ENCODE data around the gene TUT7.

TUT7 gene

DNA sequence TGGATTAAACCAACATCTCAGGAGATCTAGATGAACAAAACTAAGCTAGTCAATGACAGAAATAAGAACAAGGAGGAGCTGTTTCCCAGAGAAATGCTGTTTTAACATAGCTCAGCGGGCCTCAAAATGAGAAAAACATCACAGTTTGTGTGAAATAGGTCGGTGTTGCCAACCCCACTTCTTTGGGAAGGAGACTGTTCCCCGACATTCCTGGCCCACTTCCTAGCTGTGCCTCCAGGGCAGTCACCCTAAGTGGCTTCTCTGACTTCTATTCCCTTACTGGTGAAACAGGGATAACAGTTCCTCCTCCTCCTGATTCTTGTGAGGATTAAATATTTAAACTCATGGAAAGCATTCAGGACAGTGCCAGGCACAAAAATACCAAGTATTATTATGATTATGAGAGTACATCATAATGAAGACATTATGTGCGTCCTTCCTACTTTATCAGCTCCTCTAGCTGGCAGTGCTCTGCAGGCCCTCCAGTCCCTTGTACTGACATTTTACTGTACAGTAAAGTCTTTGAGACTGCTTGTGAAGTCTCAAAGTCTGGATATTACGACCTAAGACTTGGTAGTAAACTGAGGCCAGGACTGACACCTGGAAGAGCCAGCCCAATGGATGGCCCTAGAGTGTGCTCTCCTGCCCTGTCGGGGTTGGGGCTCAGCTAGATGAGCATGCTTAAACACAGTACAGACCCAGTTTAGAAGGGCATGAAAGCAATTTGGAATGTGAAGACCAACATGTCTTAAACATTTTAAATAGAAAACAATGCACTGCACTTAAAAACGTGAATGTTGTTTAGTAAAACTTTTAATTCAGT, 79.2 kb downstream of the TUT7 start:
- TF ChIP-seq PKNOX1 (IDR thresholded peaks at IDR 0.05) (no peak), NFRKB (IDR thresholded peaks at IDR 0.05) (no peak), SUZ12 (IDR thresholded peaks at IDR 0.05) (no peak), HDGF (IDR thresholded peaks at IDR 0.05; ENCODE audit: borderline replicate concordance) (no peak), FOXM1 (IDR thresholded peaks at IDR 0.05; ENCODE audit: borderline replicate concordance) (no peak), TARDBP (IDR thresholded peaks at IDR 0.05) (no peak), LEF1 (IDR thresholded peaks at IDR 0.05; ENCODE audit: borderline replicate concordance) (no peak), BHLHE40 (IDR thresholded peaks at IDR 0.05; ENCODE audit: borderline replicate concordance) (no peak), ARNT (IDR thresholded peaks at IDR 0.05) (no peak), ELF4 (IDR thresholded peaks at IDR 0.05) (no peak)
- no peak for DNase-seq (ENCODE audit: extremely low spot score)
- ChIA-PET CTCF (interaction anchor here (1.3 kb wide), 1 partner anchor 73 kb away, joined by 4 read pairs; no protein-coding TSS in a partner anchor), POLR2A (no interaction called here)

GRCh38 chr9:86272221-86272620, 82.0 kb downstream of the TUT7 start:
- ChIA-PET CTCF (no interaction called here), POLR2A (no interaction called here)
- no peak for DNase-seq (ENCODE audit: extremely low spot score)
- TF ChIP-seq SUZ12 (IDR thresholded peaks at IDR 0.05), result no peak
- no peak for TF ChIP-seq ELF4 (IDR thresholded peaks at IDR 0.05)
- TF ChIP-seq BHLHE40 (IDR thresholded peaks at IDR 0.05; ENCODE audit: borderline replicate concordance), result no peak
- TF ChIP-seq ARNT (IDR thresholded peaks at IDR 0.05), result no peak
- TF ChIP-seq PKNOX1 (IDR thresholded peaks at IDR 0.05), result no peak
- no peak for TF ChIP-seq CTBP1 (IDR thresholded peaks at IDR 0.05; ENCODE audit: borderline replicate concordance)
- no peak for TF ChIP-seq FOXK2 (IDR thresholded peaks at IDR 0.05)
- TF ChIP-seq LEF1 (IDR thresholded peaks at IDR 0.05; ENCODE audit: borderline replicate concordance), result no peak
- TF ChIP-seq L3MBTL2 (conservative IDR thresholded peaks at IDR 0.05), result no peak
- TF ChIP-seq NFRKB (IDR thresholded peaks at IDR 0.05), result no peak
- TF ChIP-seq ZNF384 (IDR thresholded peaks at IDR 0.05), result no peak
- no peak for TF ChIP-seq FOXM1 (IDR thresholded peaks at IDR 0.05; ENCODE audit: borderline replicate concordance)
- no peak for TF ChIP-seq HDGF (IDR thresholded peaks at IDR 0.05; ENCODE audit: borderline replicate concordance)
- TF ChIP-seq TARDBP (IDR thresholded peaks at IDR 0.05), result no peak
- TF ChIP-seq FOXA1 (IDR thresholded peaks at IDR 0.05), result no peak
- no peak for TF ChIP-seq SP1 (IDR thresholded peaks at IDR 0.05)

DNA sequence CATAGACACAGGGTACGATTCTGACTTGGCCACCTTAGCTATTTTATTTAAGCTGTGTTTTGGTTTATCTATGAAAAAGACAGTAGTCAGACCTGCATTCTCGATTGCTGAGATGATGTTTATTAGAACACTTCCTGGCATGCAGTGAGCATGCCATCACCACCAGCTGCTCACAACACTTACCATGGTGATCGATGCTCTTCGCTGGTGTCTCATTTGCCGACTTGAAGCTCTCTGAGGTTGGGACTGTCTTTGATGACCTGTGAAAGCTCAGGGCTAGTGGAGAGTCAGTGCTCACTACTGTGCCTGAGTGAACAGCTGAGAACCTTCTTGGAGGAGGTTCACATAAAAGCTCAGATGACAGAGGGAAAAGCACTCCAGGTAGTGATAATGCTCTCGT, 90.3 kb downstream of the TUT7 start:
- no peak for DNase-seq (ENCODE audit: extremely low spot score)
- ChIA-PET POLR2A (no interaction called here), CTCF (interaction anchor here (0.6 kb wide), 2 partner anchors 22 to 23 kb away, joined by 7 to 8 read pairs; no protein-coding TSS in a partner anchor)
- TF ChIP-seq SP1 (IDR thresholded peaks at IDR 0.05) (no peak), BHLHE40 (IDR thresholded peaks at IDR 0.05; ENCODE audit: borderline replicate concordance) (no peak), PKNOX1 (IDR thresholded peaks at IDR 0.05) (no peak), HDGF (IDR thresholded peaks at IDR 0.05; ENCODE audit: borderline replicate concordance) (no peak), TARDBP (IDR thresholded peaks at IDR 0.05) (no peak), ARNT (IDR thresholded peaks at IDR 0.05) (no peak), LEF1 (IDR thresholded peaks at IDR 0.05; ENCODE audit: borderline replicate concordance) (no peak), NFRKB (IDR thresholded peaks at IDR 0.05) (no peak), ZNF384 (IDR thresholded peaks at IDR 0.05) (no peak), SUZ12 (IDR thresholded peaks at IDR 0.05) (no peak), FOXA1 (IDR thresholded peaks at IDR 0.05) (no peak), ELF4 (IDR thresholded peaks at IDR 0.05) (no peak), FOXM1 (IDR thresholded peaks at IDR 0.05; ENCODE audit: borderline replicate concordance) (no peak), FOXK2 (IDR thresholded peaks at IDR 0.05) (no peak), L3MBTL2 (conservative IDR thresholded peaks at IDR 0.05) (no peak), CTBP1 (IDR thresholded peaks at IDR 0.05; ENCODE audit: borderline replicate concordance) (no peak)

GRCh38 chr9:86262492-86262891, 91.7 kb downstream of the TUT7 start:
- DNase-seq (ENCODE audit: extremely low spot score), result no peak
- ChIA-PET CTCF (no interaction called here), POLR2A (interaction anchor here (0.5 kb wide), 1 partner anchor 20 kb away, joined by 3 read pairs; the partner anchor contains the start of gene ISCA1)
- TF ChIP-seq L3MBTL2 (conservative IDR thresholded peaks at IDR 0.05) (no peak), FOXK2 (IDR thresholded peaks at IDR 0.05) (no peak), PKNOX1 (IDR thresholded peaks at IDR 0.05) (no peak), ELF4 (IDR thresholded peaks at IDR 0.05) (no peak), NFRKB (IDR thresholded peaks at IDR 0.05) (no peak), FOXA1 (IDR thresholded peaks at IDR 0.05) (no peak), TARDBP (IDR thresholded peaks at IDR 0.05) (no peak), ZNF384 (IDR thresholded peaks at IDR 0.05) (no peak), SUZ12 (IDR thresholded peaks at IDR 0.05) (no peak), SP1 (IDR thresholded peaks at IDR 0.05) (no peak), BHLHE40 (IDR thresholded peaks at IDR 0.05; ENCODE audit: borderline replicate concordance) (no peak), CTBP1 (IDR thresholded peaks at IDR 0.05; ENCODE audit: borderline replicate concordance) (no peak), ARNT (IDR thresholded peaks at IDR 0.05) (no peak)

DNA sequence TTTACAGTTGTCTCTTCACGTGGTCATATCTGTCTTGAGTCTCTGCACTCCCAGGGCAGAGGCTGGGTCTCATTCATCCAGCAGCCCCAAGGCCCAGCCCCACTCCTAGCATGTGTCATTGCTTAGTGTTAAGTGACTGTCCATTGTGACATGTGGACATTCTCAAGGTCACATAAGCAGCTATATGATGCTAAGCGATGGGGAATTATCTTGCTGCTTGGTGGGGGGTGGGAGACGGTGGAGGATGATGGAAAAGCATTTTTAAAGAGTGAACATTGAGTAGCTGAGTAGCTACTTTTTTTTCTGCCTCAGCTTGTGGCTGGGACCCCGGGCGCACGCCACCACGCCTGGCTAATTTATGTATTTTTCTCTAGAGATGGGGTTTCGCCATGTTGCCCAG, 94.7 kb downstream of the TUT7 start, which contains the start of gene C9orf153:
Gene C9orf153 (minus strand): TSS at position 101 of the 400 bp plus-strand sequence. CDS start 30,054 bp downstream, outside the sequence.
- TF ChIP-seq NFRKB (IDR thresholded peaks at IDR 0.05) (no peak), FOXM1 (IDR thresholded peaks at IDR 0.05; ENCODE audit: borderline replicate concordance) (no peak)
- POLR2A ChIA-PET, result no interaction called here
- CTCF ChIA-PET, result no interaction called here
- DNase-seq (ENCODE audit: extremely low spot score), result no peak

All from HEK293T (cell line).